Fibroblast of peridontal ligament (primary cell): ENCODE data around the gene PPP1R17.

ENCODE experiments used
- DNase-seq: peaks from one replicate; pipeline ENCODE4 v3.0.0-alpha.2; 2010; ENCODE audit errors: extremely low read depth

Gene PPP1R17

GRCh38 chr7:31699050-31699449 is 12.0 kb downstream of the PPP1R17 start:
- no peak for DNase-seq

- no peak for DNase-seq
Observed at GRCh38 chr7:31702354-31702753, 15.3 kb downstream of the PPP1R17 start.

GRCh38 chr7:31705377-31705776 is 18.4 kb downstream of the PPP1R17 start:
- DNase-seq = no peak

- DNase-seq = no peak
Observed at GRCh38 chr7:31707089-31707488, 20.1 kb downstream of the PPP1R17 start.

GRCh38 chr7:31710171-31710570 is 23.2 kb downstream of the PPP1R17 start:
- no peak for DNase-seq

GRCh38 chr7:31716355-31716754 is 29.3 kb downstream of the PPP1R17 start:
- no peak for DNase-seq

GRCh38 chr7:31720366-31720765 is 33.4 kb downstream of the PPP1R17 start:
- no peak for DNase-seq

- no peak for DNase-seq
Observed at GRCh38 chr7:31724696-31725095, 37.7 kb downstream of the PPP1R17 start.

- DNase-seq = no peak
Observed at GRCh38 chr7:31729195-31729804, 42.3 kb downstream of the PPP1R17 start.

- peak; percentile 14 for DNase-seq
Observed at GRCh38 chr7:31734456-31734855, 47.4 kb downstream of the PPP1R17 start.

GRCh38 chr7:31735991-31736982 is 49.3 kb downstream of the PPP1R17 start:
- peak; percentile 59 for DNase-seq

- no peak for DNase-seq
Observed at GRCh38 chr7:31741852-31742251, 54.8 kb downstream of the PPP1R17 start.

GRCh38 chr7:31744294-31744874 is 57.4 kb downstream of the PPP1R17 start:
- peak; percentile 76 for DNase-seq

GRCh38 chr7:31747553-31747952 is 60.5 kb downstream of the PPP1R17 start:
- no peak for DNase-seq

GRCh38 chr7:31748084-31748483 is 61.1 kb downstream of the PPP1R17 start:
- DNase-seq = no peak

- no peak for DNase-seq
Observed at GRCh38 chr7:31751726-31752125, 64.7 kb downstream of the PPP1R17 start.
